Bronchial epithelial cell (primary cell): ENCODE results near the gene CHRNA1. TPM values are rescaled to one million over a fixed set of nuclear protein-coding genes. Genes with fewer than 3 reads are reported as not detected.

Experiments
- DNase-seq: peaks from one replicate; pipeline ENCODE4 v3.0.0-alpha.2; 2010; ENCODE audit warnings: low read depth
- FAIRE-seq: peaks from 2 replicates; lab custom pipeline; 2011; peaks lifted over from hg19 to GRCh38; lab: Jason Lieb, UNC
- H3K27me3 ChIP-seq: 2 replicates; pipeline ENCODE4 v1.5.1; 2011; ENCODE audit warnings: low read length; ENCODE audit not compliant: control insufficient read depth, insufficient read depth
- H3K36me3 ChIP-seq: 2 replicates; pipeline ENCODE4 v1.5.1; 2011; ENCODE audit warnings: low read length; ENCODE audit not compliant: control insufficient read depth, insufficient read depth
- H3K4me3 ChIP-seq: 2 replicates; pipeline ENCODE4 v1.5.1; 2011; ENCODE audit warnings: mild to moderate bottlenecking, low read depth, low read length, control low read depth
- CTCF ChIP-seq: IDR thresholded peaks from 2 replicates; pipeline ENCODE4 v1.5.1; 2011; ENCODE audit warnings: mild to moderate bottlenecking, moderate library complexity, low read length, control low read depth, inconsistent platforms; ENCODE audit not compliant: insufficient read depth, severe bottlenecking
- total RNA-seq: library from RNA; depleted of rRNA; stranded (reverse); fragments of >200 nt; gene quantifications from 2 replicates; pipeline ENCODE4 v1.2.1, GENCODE V29; 2014

The CHRNA1 gene
- not detected in 2 replicates for total RNA-seq

GRCh38 chr2:174764280-174765255 lies at the start of gene CHRNA1:
Gene CHRNA1 (minus strand): TSS chr2:174764472. CDS start chr2:174764394, 78 bp downstream.
- no peak for FAIRE-seq
- DNase-seq, result no peak
- Histone ChIP-seq H3K36me3 (no peaks in the 10 kb centered on the region), H3K27me3 (no peaks in the 10 kb centered on the region), H3K4me3 (no peak within 1 kb of the TSS)
- TF ChIP-seq CTCF, result no peak

GRCh38 chr2:174812037-174812436 lies 47.8 kb upstream of the CHRNA1 start:
- Histone ChIP-seq H3K36me3 (no peaks in the 10 kb centered on the region), H3K27me3 (no peaks in the 10 kb centered on the region), H3K4me3 (no peak overlapping the region)
- no peak for TF ChIP-seq CTCF
- FAIRE-seq (no peak), DNase-seq (no peak)

- FAIRE-seq (no peak), DNase-seq (no peak)
- no peak for TF ChIP-seq CTCF
- no peaks in the 10 kb centered on the region for H3K27me3 ChIP-seq
- H3K36me3 ChIP-seq, result no peaks in the 10 kb centered on the region
- no peak overlapping the region for H3K4me3 ChIP-seq
Observed at GRCh38 chr2:174807931-174808330, 43.7 kb upstream of the CHRNA1 start.

- Histone ChIP-seq H3K27me3 (no peaks in the 10 kb centered on the region), H3K36me3 (no peaks in the 10 kb centered on the region), H3K4me3 (no peak overlapping the region)
- no peak for TF ChIP-seq CTCF
- FAIRE-seq (no peak), DNase-seq (no peak)
Observed at GRCh38 chr2:174805803-174806202, 41.5 kb upstream of the CHRNA1 start.

GRCh38 chr2:174802459-174802858 lies 38.2 kb upstream of the CHRNA1 start:
- no peaks in the 10 kb centered on the region for H3K36me3 ChIP-seq
- no peaks in the 10 kb centered on the region for H3K27me3 ChIP-seq
- TF ChIP-seq CTCF, result no peak
- H3K4me3 ChIP-seq, result no peak overlapping the region
- no peak for FAIRE-seq
- DNase-seq, result no peak
